ENCODE data around the gene CNMD.

- no peak for TF ChIP-seq POLR2A (IDR thresholded peaks at IDR 0.05; ENCODE audit: low read length)
- TF ChIP-seq GATA1 (IDR thresholded peaks at IDR 0.05; ENCODE audit: low read depth, low read length) = no peak
Observed at GRCh38 chr13:52788011-52788410, 48.4 kb upstream of the CNMD start.

Data from erythroblast (primary cell).